ENCODE data around the gene PTPN21.

The PTPN21 gene

DNA sequence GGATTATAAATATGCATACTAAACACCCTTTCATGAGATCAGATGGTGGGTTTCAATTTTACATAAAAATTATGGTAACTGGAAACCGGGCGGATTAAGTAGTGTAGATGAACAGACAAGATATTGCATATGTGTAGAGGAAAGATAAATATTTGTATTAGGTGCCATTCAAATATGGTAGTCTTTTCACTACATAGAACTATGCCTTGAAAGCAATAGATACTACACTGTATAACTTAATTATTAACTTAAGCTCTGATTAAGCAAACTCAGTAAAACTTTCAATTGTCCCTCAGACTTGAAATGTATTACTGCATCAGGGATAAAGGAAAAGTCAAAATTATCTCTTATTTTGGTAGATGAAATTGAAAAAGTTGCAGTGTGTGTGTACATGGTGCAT, 1.9 kb downstream of the PTPN21 start:
- ChIA-PET CTCF (interaction anchor here (0.5 to 1.3 kb wide), 4 partner anchors 30 to 363 kb away, joined by 3 to 6 read pairs (median 4); no protein-coding TSS in a partner anchor), POLR2A (no interaction called here)
- TF ChIP-seq, protein P1, sequence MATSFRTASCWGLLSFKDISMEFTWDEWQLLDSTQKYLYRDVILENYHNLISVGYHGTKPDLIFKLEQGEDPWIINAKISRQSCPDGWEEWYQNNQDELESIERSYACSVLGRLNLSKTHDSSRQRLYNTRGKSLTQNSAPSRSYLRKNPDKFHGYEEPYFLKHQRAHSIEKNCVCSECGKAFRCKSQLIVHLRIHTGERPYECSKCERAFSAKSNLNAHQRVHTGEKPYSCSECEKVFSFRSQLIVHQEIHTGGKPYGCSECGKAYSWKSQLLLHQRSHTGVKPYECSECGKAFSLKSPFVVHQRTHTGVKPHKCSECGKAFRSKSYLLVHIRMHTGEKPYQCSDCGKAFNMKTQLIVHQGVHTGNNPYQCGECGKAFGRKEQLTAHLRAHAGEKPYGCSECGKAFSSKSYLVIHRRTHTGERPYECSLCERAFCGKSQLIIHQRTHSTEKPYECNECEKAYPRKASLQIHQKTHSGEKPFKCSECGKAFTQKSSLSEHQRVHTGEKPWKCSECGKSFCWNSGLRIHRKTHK (tag by site-specific recombination; IDR thresholded peaks at IDR 0.05) = no peak
- no peak for TF ChIP-seq ZFP3 (tag by site-specific recombination; IDR thresholded peaks at IDR 0.05; ENCODE audit: low read depth)
- TF ChIP-seq, protein P2, sequence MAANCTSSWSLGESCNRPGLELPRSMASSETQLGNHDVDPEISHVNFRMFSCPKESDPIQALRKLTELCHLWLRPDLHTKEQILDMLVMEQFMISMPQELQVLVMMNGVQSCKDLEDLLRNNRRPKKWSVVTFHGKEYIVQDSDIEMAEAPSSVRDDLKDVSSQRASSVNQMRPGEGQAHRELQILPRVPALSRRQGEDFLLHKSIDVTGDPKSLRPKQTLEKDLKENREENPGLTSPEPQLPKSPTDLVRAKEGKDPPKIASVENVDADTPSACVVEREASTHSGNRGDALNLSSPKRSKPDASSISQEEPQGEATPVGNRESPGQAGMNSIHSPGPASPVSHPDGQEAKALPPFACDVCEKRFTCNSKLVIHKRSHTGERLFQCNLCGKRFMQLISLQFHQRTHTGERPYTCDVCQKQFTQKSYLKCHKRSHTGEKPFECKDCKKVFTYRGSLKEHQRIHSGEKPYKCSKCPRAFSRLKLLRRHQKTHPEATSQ (tag by site-specific recombination; IDR thresholded peaks at IDR 0.05) = no peak
- peaks cover 0 to 13% of the 10 kb centered on the region in 2 experiments; a peak in 2 of 3 replicates for H3K36me3 ChIP-seq (ENCODE audit: control insufficient read depth in 2 of 2, insufficient read depth in 1 of 2, low read length in 2 of 2)
- H3K4me3 ChIP-seq (ENCODE audit: low read depth, low read length) = no peak overlapping the region
- peaks cover 10% of the 10 kb centered on the region for H3K4me1 ChIP-seq (ENCODE audit: control insufficient read depth, insufficient read depth, low read length)
- H3K27ac ChIP-seq (ENCODE audit: extremely low read depth, low read depth, low read length) = no peak overlapping the region
- H3K9me3 ChIP-seq (ENCODE audit: control insufficient read depth, insufficient read depth, low read depth, low read length) = no peaks in the 10 kb centered on the region

DNA sequence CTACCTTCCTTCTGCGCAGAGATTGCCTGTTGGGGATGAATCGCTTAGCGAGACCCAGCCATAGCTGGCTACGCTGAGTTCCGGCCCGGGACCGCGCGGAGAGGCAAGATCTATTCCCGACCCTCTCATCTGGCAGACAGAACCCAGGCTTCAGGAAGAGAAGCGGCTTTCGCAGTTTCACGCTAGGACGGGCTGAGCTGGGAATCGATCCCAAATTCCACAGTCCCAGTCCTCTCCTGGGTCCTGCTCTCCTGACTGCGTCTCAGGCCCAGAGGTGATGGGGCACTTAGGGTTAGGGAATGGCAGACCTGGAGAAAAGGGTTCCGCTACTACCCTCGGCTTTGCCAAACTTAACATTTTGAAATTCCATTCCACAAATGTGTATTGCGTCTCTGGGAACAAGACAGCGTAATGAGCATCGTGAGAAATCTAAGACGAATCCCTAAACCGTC, 2.8 kb downstream of the PTPN21 start:
- peaks cover 10% of the 10 kb centered on the region for H3K4me1 ChIP-seq (ENCODE audit: control insufficient read depth, insufficient read depth, low read length)
- POLR2A ChIA-PET = interaction anchor here (1.4 kb wide), 1 partner anchor 11 kb away, joined by 4 read pairs; no protein-coding TSS in a partner anchor
- no peak for TF ChIP-seq ZNF266 (tag by site-specific recombination; IDR thresholded peaks at IDR 0.05; ENCODE audit: low read depth)
- TF ChIP-seq, protein P2 (tag by site-specific recombination; IDR thresholded peaks at IDR 0.05) = no peak
- TF ChIP-seq REPIN1 (tag by site-specific recombination; IDR thresholded peaks at IDR 0.05; ENCODE audit: low read depth) = no peak
- 0 out of 2 replicates have a peak, but pooled peaks have one; percentile 48 for TF ChIP-seq ZNF335 (tag by site-specific recombination; conservative IDR thresholded peaks at IDR 0.05)
- no peak for TF ChIP-seq ZNF223 (tag by site-specific recombination; IDR thresholded peaks at IDR 0.05)
- 0 out of 2 replicates have a peak, but pooled peaks have one; percentile 37 for TF ChIP-seq ZBTB20 (tag by site-specific recombination; IDR thresholded peaks at IDR 0.05)
- TF ChIP-seq ZNF561 (tag by site-specific recombination; IDR thresholded peaks at IDR 0.05; ENCODE audit: borderline replicate concordance) = no peak
- TF ChIP-seq ZNF174 (tag by site-specific recombination; IDR thresholded peaks at IDR 0.05) = no peak
- TF ChIP-seq, protein P3, sequence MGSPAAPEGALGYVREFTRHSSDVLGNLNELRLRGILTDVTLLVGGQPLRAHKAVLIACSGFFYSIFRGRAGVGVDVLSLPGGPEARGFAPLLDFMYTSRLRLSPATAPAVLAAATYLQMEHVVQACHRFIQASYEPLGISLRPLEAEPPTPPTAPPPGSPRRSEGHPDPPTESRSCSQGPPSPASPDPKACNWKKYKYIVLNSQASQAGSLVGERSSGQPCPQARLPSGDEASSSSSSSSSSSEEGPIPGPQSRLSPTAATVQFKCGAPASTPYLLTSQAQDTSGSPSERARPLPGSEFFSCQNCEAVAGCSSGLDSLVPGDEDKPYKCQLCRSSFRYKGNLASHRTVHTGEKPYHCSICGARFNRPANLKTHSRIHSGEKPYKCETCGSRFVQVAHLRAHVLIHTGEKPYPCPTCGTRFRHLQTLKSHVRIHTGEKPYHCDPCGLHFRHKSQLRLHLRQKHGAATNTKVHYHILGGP (tag by site-specific recombination; IDR thresholded peaks at IDR 0.05) = no peak
- TF ChIP-seq ZNF530 (tag by site-specific recombination; IDR thresholded peaks at IDR 0.05; ENCODE audit: low read depth) = no peak
- TF ChIP-seq ZNF791 (tag by site-specific recombination; IDR thresholded peaks at IDR 0.05) = no peak
- TF ChIP-seq ZNF423 (tag by site-specific recombination; IDR thresholded peaks at IDR 0.05) = no peak
- TF ChIP-seq, protein P4, sequence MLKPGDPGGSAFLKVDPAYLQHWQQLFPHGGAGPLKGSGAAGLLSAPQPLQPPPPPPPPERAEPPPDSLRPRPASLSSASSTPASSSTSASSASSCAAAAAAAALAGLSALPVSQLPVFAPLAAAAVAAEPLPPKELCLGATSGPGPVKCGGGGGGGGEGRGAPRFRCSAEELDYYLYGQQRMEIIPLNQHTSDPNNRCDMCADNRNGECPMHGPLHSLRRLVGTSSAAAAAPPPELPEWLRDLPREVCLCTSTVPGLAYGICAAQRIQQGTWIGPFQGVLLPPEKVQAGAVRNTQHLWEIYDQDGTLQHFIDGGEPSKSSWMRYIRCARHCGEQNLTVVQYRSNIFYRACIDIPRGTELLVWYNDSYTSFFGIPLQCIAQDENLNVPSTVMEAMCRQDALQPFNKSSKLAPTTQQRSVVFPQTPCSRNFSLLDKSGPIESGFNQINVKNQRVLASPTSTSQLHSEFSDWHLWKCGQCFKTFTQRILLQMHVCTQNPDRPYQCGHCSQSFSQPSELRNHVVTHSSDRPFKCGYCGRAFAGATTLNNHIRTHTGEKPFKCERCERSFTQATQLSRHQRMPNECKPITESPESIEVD (tag by site-specific recombination; IDR thresholded peaks at IDR 0.05) = no peak
- no peak for TF ChIP-seq ZNF324 (tag by site-specific recombination; IDR thresholded peaks at IDR 0.05)
- TF ChIP-seq, protein P1 (tag by site-specific recombination; IDR thresholded peaks at IDR 0.05) = no peak
- TF ChIP-seq, protein P5, sequence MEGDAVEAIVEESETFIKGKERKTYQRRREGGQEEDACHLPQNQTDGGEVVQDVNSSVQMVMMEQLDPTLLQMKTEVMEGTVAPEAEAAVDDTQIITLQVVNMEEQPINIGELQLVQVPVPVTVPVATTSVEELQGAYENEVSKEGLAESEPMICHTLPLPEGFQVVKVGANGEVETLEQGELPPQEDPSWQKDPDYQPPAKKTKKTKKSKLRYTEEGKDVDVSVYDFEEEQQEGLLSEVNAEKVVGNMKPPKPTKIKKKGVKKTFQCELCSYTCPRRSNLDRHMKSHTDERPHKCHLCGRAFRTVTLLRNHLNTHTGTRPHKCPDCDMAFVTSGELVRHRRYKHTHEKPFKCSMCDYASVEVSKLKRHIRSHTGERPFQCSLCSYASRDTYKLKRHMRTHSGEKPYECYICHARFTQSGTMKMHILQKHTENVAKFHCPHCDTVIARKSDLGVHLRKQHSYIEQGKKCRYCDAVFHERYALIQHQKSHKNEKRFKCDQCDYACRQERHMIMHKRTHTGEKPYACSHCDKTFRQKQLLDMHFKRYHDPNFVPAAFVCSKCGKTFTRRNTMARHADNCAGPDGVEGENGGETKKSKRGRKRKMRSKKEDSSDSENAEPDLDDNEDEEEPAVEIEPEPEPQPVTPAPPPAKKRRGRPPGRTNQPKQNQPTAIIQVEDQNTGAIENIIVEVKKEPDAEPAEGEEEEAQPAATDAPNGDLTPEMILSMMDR (tag by site-specific recombination; IDR thresholded peaks at IDR 0.05) = no peak
- TF ChIP-seq ZSCAN16 (tag by site-specific recombination; IDR thresholded peaks at IDR 0.05) = no peak
- no peak for TF ChIP-seq ZNF23 (tag by site-specific recombination; IDR thresholded peaks at IDR 0.05; ENCODE audit: borderline replicate concordance)
- TF ChIP-seq ZFP69B (tag by site-specific recombination; IDR thresholded peaks at IDR 0.05) = no peak
- no peak for TF ChIP-seq FEZF1 (tag by site-specific recombination; IDR thresholded peaks at IDR 0.05)
- 0 out of 2 replicates have a peak, but pooled peaks have one; percentile 7 for TF ChIP-seq SCRT2 (tag by site-specific recombination; IDR thresholded peaks at IDR 0.05)

More for the DNA sequence above, 2.8 kb downstream of the PTPN21 start:
- Histone ChIP-seq H3K36me3 (ENCODE audit: control insufficient read depth in 2 of 2, insufficient read depth in 1 of 2, low read length in 2 of 2) (peaks cover 0 to 19% of the 10 kb centered on the region in 2 experiments; a peak in 2 of 3 replicates), H3K27ac (ENCODE audit: extremely low read depth, low read depth, low read length) (no peak overlapping the region; the same call in 1 of the 2 replicates), H3K4me3 (ENCODE audit: low read depth, low read length) (peak overlapping the region; percentile 65), H3K9me3 (ENCODE audit: control insufficient read depth, insufficient read depth, low read depth, low read length) (no peaks in the 10 kb centered on the region)
- CTCF ChIA-PET = interaction anchor here (1.3 kb wide), 1 partner anchor 59 kb away, joined by 3 read pairs; no protein-coding TSS in a partner anchor
